ENCODE results near the gene BCCIP.

GRCh38 chr10:125788156-125789034 lies 35.0 kb upstream of the BCCIP start:
- TF ChIP-seq ZFP3 (CRISPR knock-in tag; IDR thresholded peaks at IDR 0.05) (no peak), ZNF8 (CRISPR knock-in tag; IDR thresholded peaks at IDR 0.05) (no peak), CREB5 (CRISPR knock-in tag; IDR thresholded peaks at IDR 0.05; ENCODE audit: low read depth) (no peak), RARB (CRISPR knock-in tag; IDR thresholded peaks at IDR 0.05) (no peak)

Data from SK-N-SH treated with all-trans-retinoic acid at 6 μM for 48 hours (cell line).